ENCODE measurements around the gene AKIRIN2. TPM values are rescaled to one million over a fixed set of nuclear protein-coding genes. Genes with fewer than 3 reads are reported as not detected.

The AKIRIN2 gene
- total RNA-seq, 4 donors from 2014 or later, result 15.3 to 35.4 (median 29.2) TPM

GRCh38 chr6:87660226-87660911, 41.7 kb downstream of the AKIRIN2 start:
- no peak overlapping the region for H3K27ac ChIP-seq
- DNase-seq (ENCODE audit: low spot score in 2 of 2), result no peak
- TF ChIP-seq CTCF (IDR thresholded peaks at IDR 0.05) (no peak), POLR2AphosphoS5 (IDR thresholded peaks at IDR 0.05) (no peak), POLR2A (IDR thresholded peaks at IDR 0.05) (no peak), EP300 (IDR thresholded peaks at IDR 0.05) (no peak)
- H3K36me3 ChIP-seq, result peaks cover 15% of the 10 kb centered on the region
- no peak overlapping the region for H3K4me3 ChIP-seq
- H3K4me1 ChIP-seq, result no peaks in the 10 kb centered on the region
- H3K27me3 ChIP-seq, result no peaks in the 10 kb centered on the region
- H3K9me3 ChIP-seq, result no peaks in the 10 kb centered on the region

- Histone ChIP-seq H3K9me3 (no peaks in the 10 kb centered on the region), H3K36me3 (peaks cover 17% of the 10 kb centered on the region), H3K27ac (no peak overlapping the region), H3K27me3 (no peaks in the 10 kb centered on the region), H3K4me3 (no peak overlapping the region), H3K4me1 (no peaks in the 10 kb centered on the region)
- no peak for DNase-seq (ENCODE audit: low spot score in 2 of 2)
- no peak for TF ChIP-seq POLR2AphosphoS5 (IDR thresholded peaks at IDR 0.05)
- TF ChIP-seq CTCF (IDR thresholded peaks at IDR 0.05), result no peak
Observed at GRCh38 chr6:87658516-87658915, 43.5 kb downstream of the AKIRIN2 start.

- H3K9me3 ChIP-seq, result no peaks in the 10 kb centered on the region
- H3K4me1 ChIP-seq, result no peaks in the 10 kb centered on the region
- no peaks in the 10 kb centered on the region for H3K27me3 ChIP-seq
- no peak overlapping the region for H3K27ac ChIP-seq
- no peak for DNase-seq (ENCODE audit: low spot score in 2 of 2)
- H3K4me3 ChIP-seq, result no peak overlapping the region
- TF ChIP-seq EP300 (IDR thresholded peaks at IDR 0.05) (no peak), POLR2AphosphoS5 (IDR thresholded peaks at IDR 0.05) (no peak), CTCF (IDR thresholded peaks at IDR 0.05) (no peak), POLR2A (IDR thresholded peaks at IDR 0.05) (no peak)
- H3K36me3 ChIP-seq, result peaks cover 15% of the 10 kb centered on the region
Observed at GRCh38 chr6:87656857-87657256, 45.2 kb downstream of the AKIRIN2 start.

GRCh38 chr6:87655824-87656223, 46.2 kb downstream of the AKIRIN2 start:
- no peaks in the 10 kb centered on the region for H3K27me3 ChIP-seq
- H3K9me3 ChIP-seq, result no peaks in the 10 kb centered on the region
- H3K27ac ChIP-seq, result no peak overlapping the region
- no peak overlapping the region for H3K4me3 ChIP-seq
- peaks cover 14% of the 10 kb centered on the region for H3K36me3 ChIP-seq
- no peak for DNase-seq (ENCODE audit: low spot score in 2 of 2)
- no peaks in the 10 kb centered on the region for H3K4me1 ChIP-seq
- TF ChIP-seq POLR2A (IDR thresholded peaks at IDR 0.05), result no peak
- TF ChIP-seq POLR2AphosphoS5 (IDR thresholded peaks at IDR 0.05), result no peak
- TF ChIP-seq CTCF (IDR thresholded peaks at IDR 0.05), result no peak
- TF ChIP-seq EP300 (IDR thresholded peaks at IDR 0.05), result no peak

GRCh38 chr6:87654875-87655454, 47.1 kb downstream of the AKIRIN2 start:
- H3K27me3 ChIP-seq, result no peaks in the 10 kb centered on the region
- no peak for DNase-seq (ENCODE audit: low spot score in 2 of 2)
- H3K4me3 ChIP-seq, result no peak overlapping the region
- no peaks in the 10 kb centered on the region for H3K4me1 ChIP-seq
- no peaks in the 10 kb centered on the region for H3K9me3 ChIP-seq
- H3K27ac ChIP-seq, result no peak overlapping the region
- peaks cover 17% of the 10 kb centered on the region for H3K36me3 ChIP-seq
- TF ChIP-seq POLR2AphosphoS5 (IDR thresholded peaks at IDR 0.05), result no peak
- TF ChIP-seq POLR2A (IDR thresholded peaks at IDR 0.05), result no peak
- WGBS, result 83% methylated on average over 2 of the region's 2 CpGs

- WGBS, result 96% methylated on average over 1 of the region's 1 CpG
- Histone ChIP-seq H3K4me3 (no peak overlapping the region), H3K4me1 (no peaks in the 10 kb centered on the region), H3K27ac (no peak overlapping the region), H3K9me3 (no peaks in the 10 kb centered on the region), H3K27me3 (no peaks in the 10 kb centered on the region), H3K36me3 (peaks cover 17% of the 10 kb centered on the region)
- TF ChIP-seq CTCF (IDR thresholded peaks at IDR 0.05) (no peak), EP300 (IDR thresholded peaks at IDR 0.05) (no peak), POLR2AphosphoS5 (IDR thresholded peaks at IDR 0.05) (no peak), POLR2A (IDR thresholded peaks at IDR 0.05) (no peak)
- DNase-seq (ENCODE audit: low spot score in 2 of 2), result no peak
Observed at GRCh38 chr6:87654122-87654521, 47.9 kb downstream of the AKIRIN2 start.
